ENCODE data around the gene ELOA2. TPM values are rescaled to one million over a fixed set of nuclear protein-coding genes. Genes with fewer than 3 reads are reported as not detected.

Gene ELOA2
- total RNA-seq, 1 experiment from 2014 or later = not detected

DNA sequence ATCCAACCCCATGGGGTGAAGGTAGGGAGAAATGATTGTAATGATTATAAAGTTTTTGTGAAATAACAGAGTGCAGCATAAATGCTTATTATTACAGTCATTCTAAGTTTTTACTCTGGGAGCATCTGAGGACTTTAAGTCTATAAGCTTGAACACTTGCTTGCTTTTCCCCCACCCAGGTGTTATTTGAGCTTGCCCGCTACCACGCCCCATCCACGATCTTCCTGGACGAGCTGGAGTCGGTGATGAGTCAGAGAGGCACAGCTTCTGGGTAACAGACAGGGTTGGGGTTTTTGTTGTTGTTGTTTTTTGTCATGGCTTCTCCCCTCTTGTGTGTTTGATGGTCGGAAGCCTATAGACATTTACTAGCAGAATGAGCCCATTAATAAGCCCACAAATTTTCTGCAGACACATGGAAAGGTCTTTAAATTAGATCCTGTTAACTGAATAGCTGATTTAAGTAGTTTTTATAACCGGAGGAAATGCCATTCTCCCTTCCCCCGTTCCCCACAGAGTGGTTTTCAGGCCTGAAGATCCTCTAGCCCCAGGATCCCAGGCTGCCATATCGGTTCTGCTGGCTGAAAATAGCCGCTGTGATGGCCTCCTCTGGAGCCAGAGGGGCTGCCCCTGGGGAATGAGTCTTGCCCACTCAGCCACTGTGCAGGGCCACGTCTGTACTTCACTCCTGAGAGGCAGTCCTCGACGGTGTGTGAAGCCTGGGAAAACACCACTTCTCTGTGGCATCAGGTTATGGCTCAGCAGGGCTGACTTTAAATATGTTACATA lies 39.9 kb upstream of the ELOA2 start:
- in situ Hi-C loops (cut with HindIII; ENCODE audit: low pct_unique_long_range_greater_than_20kb, low sequenced_read_pairs) (no loop called here), intact Hi-C loops (cut with micrococcal nuclease; ENCODE audit: unreplicated experiment) (no loop called here)
- no peaks in the 10 kb centered on the region for H3K27me3 ChIP-seq (ENCODE audit: control insufficient read depth, insufficient read depth, low read length)
- DNase-seq (ENCODE audit: low read depth, low spot score) = no peak
- TF ChIP-seq TCF7L2 (IDR thresholded peaks at IDR 0.05; ENCODE audit: low read depth, low read length) = no peak
- no peak for TF ChIP-seq REST (IDR thresholded peaks at IDR 0.05; ENCODE audit: insufficient read depth in 1 of 2, low read depth in 2 of 2, low read length in 1 of 2)
- TF ChIP-seq POLR2AphosphoS5 (IDR thresholded peaks at IDR 0.05; ENCODE audit: low read depth, low read length) = no peak
- TF ChIP-seq, protein P1, sequence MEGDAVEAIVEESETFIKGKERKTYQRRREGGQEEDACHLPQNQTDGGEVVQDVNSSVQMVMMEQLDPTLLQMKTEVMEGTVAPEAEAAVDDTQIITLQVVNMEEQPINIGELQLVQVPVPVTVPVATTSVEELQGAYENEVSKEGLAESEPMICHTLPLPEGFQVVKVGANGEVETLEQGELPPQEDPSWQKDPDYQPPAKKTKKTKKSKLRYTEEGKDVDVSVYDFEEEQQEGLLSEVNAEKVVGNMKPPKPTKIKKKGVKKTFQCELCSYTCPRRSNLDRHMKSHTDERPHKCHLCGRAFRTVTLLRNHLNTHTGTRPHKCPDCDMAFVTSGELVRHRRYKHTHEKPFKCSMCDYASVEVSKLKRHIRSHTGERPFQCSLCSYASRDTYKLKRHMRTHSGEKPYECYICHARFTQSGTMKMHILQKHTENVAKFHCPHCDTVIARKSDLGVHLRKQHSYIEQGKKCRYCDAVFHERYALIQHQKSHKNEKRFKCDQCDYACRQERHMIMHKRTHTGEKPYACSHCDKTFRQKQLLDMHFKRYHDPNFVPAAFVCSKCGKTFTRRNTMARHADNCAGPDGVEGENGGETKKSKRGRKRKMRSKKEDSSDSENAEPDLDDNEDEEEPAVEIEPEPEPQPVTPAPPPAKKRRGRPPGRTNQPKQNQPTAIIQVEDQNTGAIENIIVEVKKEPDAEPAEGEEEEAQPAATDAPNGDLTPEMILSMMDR (IDR thresholded peaks at IDR 0.05) = no peak
- no peak for TF ChIP-seq SIN3A (IDR thresholded peaks at IDR 0.05; ENCODE audit: borderline replicate concordance, insufficient read depth, low read depth, low read length)
- H3K4me3 ChIP-seq (ENCODE audit: low read depth in 2 of 2, low read length in 2 of 2) = no peak overlapping the region
- ChIA-PET CTCF (no interaction called here), POLR2A (no interaction called here)
- no peak for ATAC-seq
- no peaks in the 10 kb centered on the region for H3K4me1 ChIP-seq (ENCODE audit: control insufficient read depth, insufficient read depth, low read length)
- H3K9me3 ChIP-seq (ENCODE audit: control insufficient read depth, insufficient read depth, low read depth, low read length) = no peaks in the 10 kb centered on the region
- no peak overlapping the region for H3K27ac ChIP-seq (ENCODE audit: low read length)
- H3K36me3 ChIP-seq (ENCODE audit: control insufficient read depth, insufficient read depth, low read length) = no peaks in the 10 kb centered on the region
- BruUV-seq (replicated peaks) = no TSS peak

GRCh38 chr18:47067648-47068047 lies 32.2 kb upstream of the ELOA2 start:
- Histone ChIP-seq H3K36me3 (ENCODE audit: control insufficient read depth, insufficient read depth, low read length) (no peaks in the 10 kb centered on the region), H3K4me3 (ENCODE audit: low read depth in 2 of 2, low read length in 2 of 2) (no peak overlapping the region), H3K27ac (ENCODE audit: low read length) (no peak overlapping the region), H3K4me1 (ENCODE audit: control insufficient read depth, insufficient read depth, low read length) (no peaks in the 10 kb centered on the region), H3K27me3 (ENCODE audit: control insufficient read depth, insufficient read depth, low read length) (no peaks in the 10 kb centered on the region), H3K9me3 (ENCODE audit: control insufficient read depth, insufficient read depth, low read depth, low read length) (no peaks in the 10 kb centered on the region)
- intact Hi-C loops (cut with micrococcal nuclease; ENCODE audit: unreplicated experiment) (no loop called here), in situ Hi-C loops (cut with HindIII; ENCODE audit: low pct_unique_long_range_greater_than_20kb, low sequenced_read_pairs) (no loop called here)
- BruUV-seq (replicated peaks) = no TSS peak
- CTCF ChIA-PET = interaction anchor here (0.6 kb wide), 1 partner anchor 150 kb away, joined by 4 read pairs; no protein-coding TSS in a partner anchor
- TF ChIP-seq POLR2AphosphoS5 (IDR thresholded peaks at IDR 0.05; ENCODE audit: low read depth, low read length) (no peak), SIN3A (IDR thresholded peaks at IDR 0.05; ENCODE audit: borderline replicate concordance, insufficient read depth, low read depth, low read length) (no peak), TCF7L2 (IDR thresholded peaks at IDR 0.05; ENCODE audit: low read depth, low read length) (no peak)
- TF ChIP-seq, protein P1 (IDR thresholded peaks at IDR 0.05) = no peak
- no peak for DNase-seq (ENCODE audit: low read depth, low spot score)
- POLR2A ChIA-PET = no interaction called here
- ATAC-seq = no peak
